Measurements from ENCODE around the gene PACSIN3. TPM values are rescaled to one million over a fixed set of nuclear protein-coding genes. Genes with fewer than 3 reads are reported as not detected.

The PACSIN3 gene
- polyA plus RNA-seq, 1 donor (not counting 4 experiments of a cell fraction or from before 2014, with no cell fraction given): 28.1 TPM

DNA sequence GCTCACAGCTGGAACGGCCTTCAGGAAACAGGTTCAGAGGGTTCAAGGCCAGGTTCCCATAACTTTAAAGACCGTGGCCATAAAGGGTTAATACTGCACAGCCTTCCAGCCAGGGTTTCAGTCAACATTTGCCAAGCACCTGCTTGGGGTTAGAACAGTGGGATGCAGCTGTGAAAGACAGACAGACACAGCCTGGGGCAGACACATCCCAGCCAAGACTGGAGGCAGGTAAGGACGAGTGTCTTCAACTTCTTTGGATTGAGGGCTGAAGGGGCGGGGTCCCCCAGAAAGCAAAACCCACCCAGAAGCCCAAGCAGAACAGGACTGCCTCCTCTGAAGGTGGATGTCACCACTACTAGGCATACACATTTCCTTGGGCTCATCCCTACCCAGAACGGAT, 23.8 kb downstream of the PACSIN3 start:
- FAIRE-seq (no peak), DNase-seq (ENCODE audit: low read depth, low spot score) (no peak)

GRCh38 chr11:47161890-47162289, 24.3 kb downstream of the PACSIN3 start:
- DNase-seq (ENCODE audit: low read depth, low spot score): no peak
- no peak overlapping the region for H2AFZ ChIP-seq (ENCODE audit: control insufficient read depth, low read length)
- no peaks in the 10 kb centered on the region for H3K27me3 ChIP-seq (ENCODE audit: control insufficient read depth, extremely low read depth, insufficient read depth, low read length)
- no peak for FAIRE-seq
- no peaks in the 10 kb centered on the region for H3K9me1 ChIP-seq (ENCODE audit: control insufficient read depth, extremely low read depth, insufficient read depth, low read length)
- H3K9me3 ChIP-seq (ENCODE audit: control insufficient read depth, low read depth, low read length): no peaks in the 10 kb centered on the region
- H3K27ac ChIP-seq (ENCODE audit: control insufficient read depth, insufficient read depth, low read length): no peak overlapping the region
- TF ChIP-seq EZH2 (IDR thresholded peaks at IDR 0.05; ENCODE audit: low read length): no peak
- no peak for TF ChIP-seq CTCF (optimal IDR thresholded peaks at IDR 0.05 in 1 of 3, IDR thresholded peaks at IDR 0.05 in 1 of 3, conservative IDR thresholded peaks at IDR 0.05 in 1 of 3; ENCODE audit: extremely low read depth in 1 of 3, insufficient read depth in 2 of 3, low read length in 3 of 3)
- H3K79me2 ChIP-seq (ENCODE audit: control insufficient read depth, insufficient read depth, low read length): no peaks in the 10 kb centered on the region
- dilution Hi-C loops (cut with MboI; ENCODE audit: extremely low pct_ligation_motif_present, low sequenced_read_pairs): no loop called here
- H3K4me1 ChIP-seq (ENCODE audit: control insufficient read depth, extremely low read depth, insufficient read depth, low read length): no peaks in the 10 kb centered on the region
- no peak overlapping the region for H3K9ac ChIP-seq (ENCODE audit: control insufficient read depth, extremely low read depth, insufficient read depth, low read length)
- H3K36me3 ChIP-seq (ENCODE audit: control insufficient read depth in 2 of 2, extremely low read depth in 1 of 2, insufficient read depth in 2 of 2, low read length in 2 of 2): peaks cover 24 to 27% of the 10 kb centered on the region in 2 experiments
- H4K20me1 ChIP-seq (ENCODE audit: control insufficient read depth, extremely low read depth, insufficient read depth, low read length): no peaks in the 10 kb centered on the region
- H3K4me2 ChIP-seq (ENCODE audit: control insufficient read depth, extremely low read depth, insufficient read depth, low read depth, low read length): no peak overlapping the region
- H3K4me3 ChIP-seq (ENCODE audit: control insufficient read depth in 2 of 3, extremely low read depth in 1 of 3, insufficient read depth in 2 of 3, low read depth in 1 of 3, low read length in 3 of 3): no peak overlapping the region

More for the DNA sequence above, 23.8 kb downstream of the PACSIN3 start:
- H3K27ac ChIP-seq (ENCODE audit: control insufficient read depth, insufficient read depth, low read length): no peak overlapping the region
- no peak overlapping the region for H2AFZ ChIP-seq (ENCODE audit: control insufficient read depth, low read length)
- no peaks in the 10 kb centered on the region for H3K9me1 ChIP-seq (ENCODE audit: control insufficient read depth, extremely low read depth, insufficient read depth, low read length)
- no peak overlapping the region for H3K4me2 ChIP-seq (ENCODE audit: control insufficient read depth, extremely low read depth, insufficient read depth, low read depth, low read length)
- no peak overlapping the region for H3K9ac ChIP-seq (ENCODE audit: control insufficient read depth, extremely low read depth, insufficient read depth, low read length)
- H3K4me1 ChIP-seq (ENCODE audit: control insufficient read depth, extremely low read depth, insufficient read depth, low read length): no peaks in the 10 kb centered on the region
- TF ChIP-seq EZH2 (IDR thresholded peaks at IDR 0.05; ENCODE audit: low read length): no peak
- TF ChIP-seq CTCF (optimal IDR thresholded peaks at IDR 0.05 in 1 of 3, IDR thresholded peaks at IDR 0.05 in 1 of 3, conservative IDR thresholded peaks at IDR 0.05 in 1 of 3; ENCODE audit: extremely low read depth in 1 of 3, insufficient read depth in 2 of 3, low read length in 3 of 3): no peak
- dilution Hi-C loops (cut with MboI; ENCODE audit: extremely low pct_ligation_motif_present, low sequenced_read_pairs): no loop called here
- no peak overlapping the region for H3K4me3 ChIP-seq (ENCODE audit: control insufficient read depth in 2 of 3, extremely low read depth in 1 of 3, insufficient read depth in 2 of 3, low read depth in 1 of 3, low read length in 3 of 3)
- no peaks in the 10 kb centered on the region for H3K79me2 ChIP-seq (ENCODE audit: control insufficient read depth, insufficient read depth, low read length)
- H3K9me3 ChIP-seq (ENCODE audit: control insufficient read depth, low read depth, low read length): no peaks in the 10 kb centered on the region
- no peaks in the 10 kb centered on the region for H4K20me1 ChIP-seq (ENCODE audit: control insufficient read depth, extremely low read depth, insufficient read depth, low read length)
- H3K27me3 ChIP-seq (ENCODE audit: control insufficient read depth, extremely low read depth, insufficient read depth, low read length): no peaks in the 10 kb centered on the region
- H3K36me3 ChIP-seq (ENCODE audit: control insufficient read depth in 2 of 2, extremely low read depth in 1 of 2, insufficient read depth in 2 of 2, low read length in 2 of 2): peaks cover 28 to 29% of the 10 kb centered on the region in 2 experiments
